NCI-H1436 treated with DMSO at 0.1 percent for 48 hours (cell line): ENCODE data around the gene LKAAEAR1.

Experiments used
- DNase-seq: peaks from one replicate; lab custom pipeline; 2025; lab: John Stamatoyannopoulos, UW

The LKAAEAR1 gene

GRCh38 chr20:64110411-64111068 lies 26.3 kb upstream of the LKAAEAR1 start:
- DNase-seq = no peak

- DNase-seq = no peak
Measured at GRCh38 chr20:64109831-64110391, 25.7 kb upstream of the LKAAEAR1 start.

DNA sequence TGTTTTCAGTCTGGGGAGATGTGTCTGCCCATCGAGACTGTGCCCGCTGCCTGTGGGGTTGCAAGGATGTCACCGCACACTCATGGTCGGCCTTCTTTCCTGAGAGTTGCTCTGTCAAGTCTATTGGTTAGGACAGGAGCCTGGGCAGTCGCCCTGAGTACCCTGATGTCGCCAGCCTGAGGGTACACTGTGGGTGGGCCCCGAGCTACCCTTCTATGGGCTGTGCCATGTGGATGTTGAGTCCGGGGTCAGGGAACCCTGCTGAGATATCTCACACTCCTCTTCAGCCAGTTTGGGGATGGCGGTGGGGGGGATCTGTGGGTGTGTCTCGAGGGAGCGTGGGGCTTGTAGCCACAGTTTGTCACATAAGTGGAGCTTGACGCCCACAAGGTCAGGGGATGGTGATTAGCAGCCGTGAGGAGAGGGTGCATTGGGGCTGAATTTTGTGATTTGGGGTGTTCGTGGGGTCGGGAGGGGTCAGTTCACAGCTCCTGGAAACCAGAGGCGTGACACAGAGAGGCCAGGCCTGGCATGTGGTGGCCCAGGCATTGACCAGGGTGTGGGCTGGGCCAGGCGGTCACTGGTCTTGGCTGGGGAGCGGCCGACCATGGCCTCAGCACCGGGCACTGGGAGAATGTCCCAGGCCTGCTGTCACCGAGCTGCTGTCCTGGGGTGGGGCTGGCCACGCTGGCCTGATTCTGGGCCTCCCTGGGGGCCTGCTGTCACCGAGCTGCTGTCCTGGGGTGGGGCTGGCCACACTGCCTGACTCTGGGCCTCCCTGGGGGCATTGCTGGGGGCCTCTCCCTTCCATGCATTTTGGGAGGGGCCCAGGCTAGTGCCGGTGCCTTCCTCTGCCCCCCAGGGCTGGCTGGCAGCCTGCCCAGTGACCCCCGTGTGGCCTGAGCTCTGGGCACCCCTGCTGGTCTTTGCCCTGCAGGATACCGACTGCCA lies 24.8 kb upstream of the LKAAEAR1 start:
- no peak for DNase-seq

DNA sequence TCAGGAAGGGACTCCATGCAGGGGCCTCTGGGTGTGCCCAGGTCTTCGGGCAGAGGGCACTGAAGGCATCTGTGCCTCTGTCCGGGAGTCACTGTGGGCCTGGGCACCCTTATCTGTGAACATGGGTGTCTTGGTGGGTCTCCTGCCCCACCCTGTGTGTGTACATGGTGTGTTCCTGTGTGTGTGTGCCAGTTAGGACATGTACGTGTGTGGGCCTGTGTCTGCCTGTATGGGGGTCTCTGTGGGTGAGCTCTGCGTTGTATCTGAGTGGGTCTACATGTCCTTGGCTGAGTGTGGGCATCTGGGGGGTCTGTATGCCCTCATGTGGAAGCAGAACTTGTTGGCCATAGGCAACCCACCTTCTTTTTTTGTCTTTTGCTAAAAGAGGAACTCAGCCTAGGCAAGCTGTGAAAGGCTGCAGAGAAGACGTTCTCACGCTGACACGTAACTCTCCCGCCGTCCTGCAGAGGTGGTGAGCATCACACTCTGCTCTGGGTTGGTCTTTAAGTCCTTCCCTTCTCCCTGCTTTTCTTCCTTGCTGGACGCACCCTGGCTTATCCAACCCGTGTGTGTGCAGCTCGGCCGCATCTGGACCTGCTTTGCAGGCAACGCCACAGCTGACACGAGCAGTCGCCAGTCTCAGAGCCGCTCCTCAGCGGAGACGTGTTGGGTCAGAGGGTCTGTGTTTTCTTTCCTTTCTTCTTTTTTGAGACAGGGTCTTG lies 23.7 kb upstream of the LKAAEAR1 start:
- no peak for DNase-seq

- DNase-seq = no peak
Measured at GRCh38 chr20:64106981-64107735, 23.0 kb upstream of the LKAAEAR1 start, which contains the start of gene NPBWR2. Gene NPBWR2 (minus strand): TSS chr20:64107565. CDS start chr20:64106831, 734 bp downstream.

GRCh38 chr20:64106435-64106961 lies 22.3 kb upstream of the LKAAEAR1 start:
- no peak for DNase-seq

DNA sequence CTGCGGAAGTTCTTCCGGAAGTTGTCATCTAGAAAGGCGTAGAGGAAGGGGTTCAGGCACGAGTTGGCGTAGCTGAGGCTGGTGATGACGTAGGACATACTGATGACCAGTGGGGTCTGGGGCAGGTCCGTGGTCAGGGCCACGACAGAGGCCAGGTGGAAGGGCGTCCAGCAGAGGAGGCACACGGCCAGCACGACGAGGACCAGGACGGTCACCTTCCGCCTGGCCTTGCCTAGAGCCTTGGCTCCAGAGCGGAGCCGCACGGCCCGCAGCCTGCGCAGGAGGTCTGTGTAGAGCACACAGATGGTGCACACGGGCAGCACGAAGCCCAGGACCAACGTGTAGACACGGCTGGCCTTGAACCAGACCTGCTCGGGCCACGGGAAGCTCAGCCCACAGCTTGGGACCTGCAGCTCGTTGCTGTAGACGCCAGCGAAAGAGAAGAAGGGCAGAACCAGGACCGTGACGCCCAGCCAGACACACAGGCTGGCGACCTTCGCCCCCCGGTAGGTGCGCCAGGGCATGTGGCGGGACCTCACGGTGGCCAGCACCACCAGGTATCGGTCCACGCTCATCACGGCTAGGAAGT lies 21.7 kb upstream of the LKAAEAR1 start:
- no peak for DNase-seq

- no peak for DNase-seq
Measured at GRCh38 chr20:64104667-64105451, 20.7 kb upstream of the LKAAEAR1 start.

DNA sequence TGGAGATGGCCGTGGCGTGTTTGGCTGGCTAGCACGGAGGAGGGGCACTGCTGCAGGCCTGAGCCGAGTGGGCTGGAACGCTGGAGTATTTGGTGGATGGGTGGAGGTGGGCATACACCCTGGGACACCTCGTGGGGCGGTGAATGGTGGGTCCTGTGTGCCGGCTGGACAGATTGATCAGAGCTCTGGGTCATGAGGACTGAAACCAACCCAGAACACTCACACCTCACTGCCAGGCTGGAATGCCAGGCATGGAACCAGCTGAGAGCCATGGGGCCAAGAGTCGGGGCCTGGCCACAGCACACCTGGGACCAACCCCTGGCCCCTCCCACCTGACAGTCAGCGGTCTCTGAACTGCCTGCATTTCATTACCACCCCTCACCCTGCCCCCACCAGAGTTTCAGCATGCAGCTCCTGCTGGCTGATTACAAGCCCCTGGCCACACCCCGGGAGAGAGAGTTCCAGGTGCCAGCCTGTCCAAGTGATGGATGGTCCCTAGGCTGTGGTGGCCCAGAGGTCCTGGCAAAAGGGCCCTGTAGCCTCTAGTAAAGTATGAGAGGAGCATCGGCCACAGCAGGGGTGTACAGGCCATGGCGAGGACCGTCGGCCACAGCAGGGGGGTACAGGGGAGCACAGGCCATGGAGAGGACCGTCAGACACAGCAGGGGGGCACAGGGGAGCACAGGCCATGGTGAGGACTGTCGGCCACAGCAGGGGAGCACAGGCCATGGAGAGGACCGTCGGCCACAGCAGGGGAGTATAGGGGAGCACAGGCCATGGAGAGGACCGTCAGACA lies 19.9 kb upstream of the LKAAEAR1 start:
- DNase-seq = no peak

GRCh38 chr20:64102647-64103354 lies 18.6 kb upstream of the LKAAEAR1 start:
- no peak for DNase-seq

DNA sequence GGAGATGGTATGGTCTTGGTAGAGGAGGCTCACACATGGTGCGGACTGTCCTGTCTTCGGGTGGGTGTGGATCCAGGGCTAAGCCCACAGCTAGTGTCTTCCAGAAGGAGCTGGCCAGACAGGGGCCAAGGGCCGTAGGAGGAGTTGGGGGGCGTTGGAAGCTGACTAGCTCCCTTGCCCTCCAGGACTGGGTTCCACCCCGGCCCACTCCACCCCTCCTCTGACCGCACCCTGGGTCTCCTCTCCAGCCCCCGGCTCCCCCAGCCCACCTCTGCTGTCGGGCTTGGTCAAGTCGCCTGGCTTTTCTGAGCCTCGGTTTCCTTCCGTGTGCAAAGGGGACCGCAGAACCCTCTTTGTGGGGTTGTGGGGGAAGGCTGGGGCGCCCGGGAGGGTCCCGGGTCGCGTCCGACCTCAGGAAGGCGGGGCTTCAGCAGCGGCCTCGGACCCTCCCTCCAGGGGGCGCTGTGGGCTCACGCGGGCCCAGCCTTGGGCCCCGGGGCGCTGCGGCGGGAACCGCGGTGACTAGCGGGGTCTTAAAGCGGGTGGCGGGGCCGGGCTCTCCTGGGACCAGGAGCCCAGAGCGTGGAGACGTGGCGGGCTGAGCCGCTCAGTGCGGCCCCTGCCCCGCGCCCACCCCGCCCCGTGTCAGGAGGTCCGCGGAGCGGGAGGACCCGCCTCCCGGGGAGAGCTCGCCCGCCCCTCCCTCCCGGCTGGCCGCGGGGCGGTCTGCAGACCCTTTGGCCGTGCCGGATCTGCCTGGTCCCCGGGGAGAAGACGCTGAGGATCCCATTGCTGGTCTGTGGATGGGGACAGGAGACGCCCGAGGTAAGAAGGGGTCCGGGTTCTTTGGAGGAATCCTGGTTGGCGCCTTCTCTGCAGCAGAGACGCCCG lies 17.8 kb upstream of the LKAAEAR1 start:
- DNase-seq = no peak

DNA sequence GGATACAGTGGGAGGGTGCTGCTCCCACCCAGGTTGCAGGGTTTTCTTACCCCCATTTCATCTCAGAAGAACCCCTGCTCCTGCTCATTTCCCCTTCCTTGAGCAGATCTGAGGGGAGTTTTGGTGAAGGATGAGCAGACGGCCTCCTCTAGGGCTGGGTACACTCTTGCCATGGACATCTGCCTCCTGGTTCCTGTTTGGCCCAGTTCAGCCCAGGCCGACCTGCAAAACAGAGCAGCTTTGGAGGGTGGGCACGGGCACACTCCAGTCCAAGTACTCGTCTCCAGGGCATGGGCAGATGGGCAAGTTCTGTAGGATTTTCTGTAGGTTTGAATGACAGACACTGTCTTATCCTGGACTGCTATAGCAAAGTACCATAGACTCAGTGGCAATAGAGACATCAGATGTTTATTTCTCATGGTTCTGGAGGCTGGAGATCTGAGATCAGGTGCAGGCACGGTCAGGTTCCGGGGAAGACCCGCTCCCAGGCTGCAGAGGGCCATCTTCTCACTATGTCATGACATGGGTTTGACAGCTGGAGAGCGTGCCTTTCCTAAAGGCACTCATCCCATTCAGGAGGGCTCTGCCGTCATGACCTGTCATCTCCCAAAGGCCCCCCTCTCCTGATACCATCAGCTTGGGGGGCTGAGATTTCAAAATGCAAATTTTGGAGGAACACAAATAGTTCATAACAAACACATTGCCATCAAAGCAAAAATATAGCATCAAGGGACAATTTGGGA lies 16.9 kb upstream of the LKAAEAR1 start:
- no peak for DNase-seq

DNA sequence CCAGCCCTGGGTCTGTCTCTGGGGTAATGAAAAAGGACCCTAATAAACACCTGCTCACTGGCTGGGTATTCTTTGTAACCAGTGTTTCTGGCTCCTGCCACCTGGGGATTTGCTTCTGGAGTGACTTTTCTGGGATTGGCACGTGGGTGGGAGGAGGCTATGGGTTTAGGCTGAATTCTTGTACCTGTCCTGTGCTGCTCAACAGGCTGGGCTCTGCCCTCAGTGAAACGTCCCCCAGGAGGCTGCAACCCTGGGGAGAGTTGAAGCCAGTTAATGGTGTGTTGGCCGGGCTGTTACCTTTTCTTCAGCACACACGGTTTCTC lies 16.3 kb upstream of the LKAAEAR1 start:
- no peak for DNase-seq

DNA sequence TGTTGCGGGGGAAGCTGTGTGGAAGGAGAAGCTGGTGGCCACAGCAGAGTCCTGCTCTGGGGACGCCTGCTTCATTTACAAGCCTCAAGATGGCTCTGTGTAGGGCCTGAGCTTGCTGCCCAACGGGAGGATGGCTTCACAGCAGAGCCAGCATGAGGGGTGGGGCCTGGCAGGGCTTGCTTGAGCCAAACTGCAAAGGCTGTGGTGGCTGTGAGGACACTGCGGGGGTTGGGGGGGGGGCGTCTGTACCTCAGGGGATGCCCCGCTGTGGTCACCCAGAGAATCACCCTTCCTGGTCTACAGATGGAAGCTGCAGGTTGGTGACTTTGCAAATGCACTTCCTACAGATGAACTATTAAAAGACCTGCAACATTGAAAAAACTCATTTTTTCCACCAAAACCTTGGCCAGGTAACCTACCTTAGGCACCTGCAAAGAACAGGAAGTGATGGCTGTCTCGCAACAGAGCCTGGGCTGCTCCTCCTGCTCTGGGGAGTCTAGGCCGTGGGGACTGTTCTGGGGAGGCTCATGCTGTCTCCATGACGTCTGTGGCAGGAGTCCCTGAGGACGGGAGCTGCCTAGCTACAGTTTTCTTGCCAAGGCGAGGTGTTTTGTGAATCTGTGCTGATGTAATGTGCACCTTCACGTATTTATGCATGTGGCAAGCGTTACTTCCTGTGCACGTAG lies 15.8 kb upstream of the LKAAEAR1 start:
- peak; percentile 95 for DNase-seq

- DNase-seq = no peak
Measured at GRCh38 chr20:64099086-64099786, 15.0 kb upstream of the LKAAEAR1 start.
